Measurements from ENCODE around the gene OTULIN.

DNA sequence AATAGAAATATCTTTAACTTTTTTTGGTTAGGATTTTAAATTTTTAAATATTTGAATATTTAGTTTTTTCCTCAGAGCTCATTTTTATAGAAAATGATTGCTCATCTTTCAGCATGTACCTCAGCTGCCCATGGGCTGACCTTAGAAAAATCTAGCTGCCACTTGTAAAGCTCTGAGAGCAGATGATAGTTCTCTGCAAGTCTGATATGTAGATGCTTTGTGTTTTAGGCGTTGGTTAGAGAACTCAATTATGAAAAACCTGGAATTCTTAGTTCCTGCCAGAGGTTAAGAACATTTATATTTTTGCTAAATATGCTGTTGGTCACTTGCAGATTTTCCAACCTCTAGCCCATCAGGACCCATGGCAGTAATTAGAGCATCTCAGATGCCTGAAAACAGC, 15.1 kb downstream of the OTULIN start:
- TF ChIP-seq, protein P1, sequence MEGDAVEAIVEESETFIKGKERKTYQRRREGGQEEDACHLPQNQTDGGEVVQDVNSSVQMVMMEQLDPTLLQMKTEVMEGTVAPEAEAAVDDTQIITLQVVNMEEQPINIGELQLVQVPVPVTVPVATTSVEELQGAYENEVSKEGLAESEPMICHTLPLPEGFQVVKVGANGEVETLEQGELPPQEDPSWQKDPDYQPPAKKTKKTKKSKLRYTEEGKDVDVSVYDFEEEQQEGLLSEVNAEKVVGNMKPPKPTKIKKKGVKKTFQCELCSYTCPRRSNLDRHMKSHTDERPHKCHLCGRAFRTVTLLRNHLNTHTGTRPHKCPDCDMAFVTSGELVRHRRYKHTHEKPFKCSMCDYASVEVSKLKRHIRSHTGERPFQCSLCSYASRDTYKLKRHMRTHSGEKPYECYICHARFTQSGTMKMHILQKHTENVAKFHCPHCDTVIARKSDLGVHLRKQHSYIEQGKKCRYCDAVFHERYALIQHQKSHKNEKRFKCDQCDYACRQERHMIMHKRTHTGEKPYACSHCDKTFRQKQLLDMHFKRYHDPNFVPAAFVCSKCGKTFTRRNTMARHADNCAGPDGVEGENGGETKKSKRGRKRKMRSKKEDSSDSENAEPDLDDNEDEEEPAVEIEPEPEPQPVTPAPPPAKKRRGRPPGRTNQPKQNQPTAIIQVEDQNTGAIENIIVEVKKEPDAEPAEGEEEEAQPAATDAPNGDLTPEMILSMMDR (conservative IDR thresholded peaks at IDR 0.05; ENCODE audit: low read depth, low read length): no peak
- TF ChIP-seq EZH2phosphoT487 (IDR thresholded peaks at IDR 0.05; ENCODE audit: borderline replicate concordance, low read length) (no peak), EZH2 (IDR thresholded peaks at IDR 0.05; ENCODE audit: low read length, unreplicated experiment) (no peak)
